ENCODE measurements around the gene POLN. TPM values are rescaled to one million over a fixed set of nuclear protein-coding genes. Genes with fewer than 3 reads are reported as not detected.

Gene POLN
- total RNA-seq, 4 donors from 2014 or later: 0.91 to 8.0 (median 1.2) TPM

GRCh38 chr4:2271279-2272025, 29.5 kb upstream of the POLN start:
- Histone ChIP-seq H3K27ac (no peak overlapping the region), H3K4me1 (peaks cover 2% of the 10 kb centered on the region), H3K9me3 (no peaks in the 10 kb centered on the region), H3K27me3 (no peaks in the 10 kb centered on the region), H3K36me3 (peaks cover 10% of the 10 kb centered on the region), H3K4me3 (no peak overlapping the region)
- no peak for TF ChIP-seq EP300 (IDR thresholded peaks at IDR 0.05)
- TF ChIP-seq CTCF (IDR thresholded peaks at IDR 0.05): no peak
- TF ChIP-seq POLR2A (IDR thresholded peaks at IDR 0.05): no peak
- TF ChIP-seq POLR2AphosphoS5 (IDR thresholded peaks at IDR 0.05): no peak
- DNase-seq (ENCODE audit: low spot score in 2 of 2): no peak
- WGBS: 87% methylated on average over 9 of the region's 27 CpGs

GRCh38 chr4:2270341-2271165, 28.6 kb upstream of the POLN start:
- TF ChIP-seq EP300 (IDR thresholded peaks at IDR 0.05): no peak
- no peak for TF ChIP-seq CTCF (IDR thresholded peaks at IDR 0.05)
- TF ChIP-seq POLR2AphosphoS5 (IDR thresholded peaks at IDR 0.05): no peak
- TF ChIP-seq POLR2A (IDR thresholded peaks at IDR 0.05): no peak
- Histone ChIP-seq H3K4me1 (peaks cover 11% of the 10 kb centered on the region), H3K27me3 (no peaks in the 10 kb centered on the region), H3K36me3 (peaks cover 10% of the 10 kb centered on the region), H3K9me3 (no peaks in the 10 kb centered on the region), H3K4me3 (no peak overlapping the region), H3K27ac (no peak overlapping the region)
- DNase-seq (ENCODE audit: low spot score in 2 of 2): no peak
- WGBS: 95% methylated on average over 13 of the region's 34 CpGs

DNA sequence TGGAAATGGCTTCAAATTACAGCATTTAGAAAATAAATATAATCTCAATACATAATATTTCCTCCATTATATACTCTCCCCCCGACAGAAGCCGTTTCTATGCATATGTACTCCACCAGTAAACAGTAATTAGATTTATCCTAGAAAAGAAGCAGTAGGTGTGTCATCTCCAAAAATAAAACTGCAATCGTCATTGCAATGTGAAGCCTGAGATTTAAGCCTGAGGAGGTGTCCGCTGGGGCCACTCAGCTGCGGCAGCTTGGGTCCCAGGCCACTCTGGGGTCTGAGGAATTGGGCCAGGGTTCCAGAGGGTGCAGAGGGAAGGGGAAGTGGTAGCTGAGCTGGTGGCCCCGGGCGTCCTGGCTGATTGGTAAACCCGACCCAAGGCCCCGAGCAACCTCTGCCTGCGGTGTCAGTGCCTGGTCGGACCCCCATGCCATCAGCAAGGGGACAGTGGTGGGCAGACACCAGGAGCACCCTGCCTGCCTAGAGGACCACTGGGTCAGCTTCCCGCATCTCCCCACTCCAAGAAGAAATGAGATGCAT, 27.8 kb upstream of the POLN start:
- Histone ChIP-seq H3K27ac (no peak overlapping the region), H3K36me3 (peaks cover 10% of the 10 kb centered on the region), H3K4me3 (no peak overlapping the region), H3K4me1 (peaks cover 14% of the 10 kb centered on the region), H3K9me3 (no peaks in the 10 kb centered on the region), H3K27me3 (no peaks in the 10 kb centered on the region)
- DNase-seq (ENCODE audit: low spot score in 2 of 2): no peak
- 78% methylated on average over 7 of the region's 12 CpGs for WGBS
- no peak for TF ChIP-seq EP300 (IDR thresholded peaks at IDR 0.05)
- no peak for TF ChIP-seq CTCF (IDR thresholded peaks at IDR 0.05)
- no peak for TF ChIP-seq POLR2A (IDR thresholded peaks at IDR 0.05)
- TF ChIP-seq POLR2AphosphoS5 (IDR thresholded peaks at IDR 0.05): no peak

DNA sequence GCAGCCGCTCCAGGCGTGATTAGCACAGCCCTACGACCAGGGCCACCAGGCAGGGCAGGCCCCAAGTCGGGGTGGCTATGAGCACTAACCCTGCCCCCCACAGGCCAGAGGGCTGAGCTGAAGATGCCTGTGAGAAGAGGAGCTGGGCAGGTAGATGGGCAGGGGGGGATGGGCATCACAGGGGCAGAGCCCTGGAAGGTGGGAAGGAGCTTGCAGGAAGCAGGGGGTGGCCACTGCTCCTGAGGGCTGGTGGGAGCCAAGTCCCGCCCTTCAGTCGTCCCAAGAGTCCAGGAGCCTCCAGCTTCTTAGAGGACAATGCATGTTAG, 27.2 kb upstream of the POLN start:
- no peak overlapping the region for H3K4me3 ChIP-seq
- peaks cover 10% of the 10 kb centered on the region for H3K36me3 ChIP-seq
- WGBS: 76% methylated on average over 6 of the region's 6 CpGs
- H3K9me3 ChIP-seq: no peaks in the 10 kb centered on the region
- no peaks in the 10 kb centered on the region for H3K27me3 ChIP-seq
- TF ChIP-seq POLR2A (IDR thresholded peaks at IDR 0.05) (no peak), EP300 (IDR thresholded peaks at IDR 0.05) (no peak), CTCF (IDR thresholded peaks at IDR 0.05) (no peak), POLR2AphosphoS5 (IDR thresholded peaks at IDR 0.05) (no peak)
- DNase-seq (ENCODE audit: low spot score in 2 of 2): no peak
- H3K27ac ChIP-seq: no peak overlapping the region
- H3K4me1 ChIP-seq: peaks cover 14% of the 10 kb centered on the region
